B cell (primary cell): Measurements from ENCODE around the gene HS3ST1. TPM values are rescaled to one million over a fixed set of nuclear protein-coding genes. Genes with fewer than 3 reads are reported as not detected.

Source experiments
- ATAC-seq: fragments of 200-7000 bp; cut with Tn5 transposase; one replicate; pipeline ENCODE4 v1.10.0; 2021; ENCODE audit warnings: low read depth, mild to moderate bottlenecking, moderate number of reproducible peaks, moderate library complexity
- CTCF ChIA-PET: fragments of 350-600 bp; sonication (Branson Sonifier 250); formaldehyde crosslinking; loops from one replicate; lab custom pipeline; 2021; ENCODE audit warnings: antibody characterized with exemption, inconsistent platforms; lab: Charles Lee
- POLR2A ChIA-PET: fragments of 350-600 bp; sonication (Branson Sonifier 250); formaldehyde crosslinking; loops from one replicate; lab custom pipeline; 2021; ENCODE audit warnings: antibody characterized with exemption; lab: Charles Lee
- DNase-seq: peaks from one replicate; pipeline ENCODE4 v3.0.0; 2013
- H2AFZ ChIP-seq: 2 replicates; pipeline ENCODE4 v1.6.1; 2012; ENCODE audit warnings: mild to moderate bottlenecking, low read depth, low read length; ENCODE audit not compliant: insufficient read depth, poor library complexity, severe bottlenecking
- H3K27ac ChIP-seq, 2 donors: 1 replicate in 1 of 2; 2 replicates in 1 of 2; pipeline ENCODE4 v1.5.1; 2012 to 2013; ENCODE audit warnings: low read length in 2 of 2, mild to moderate bottlenecking in 2 of 2, moderate library complexity in 1 of 2
- H3K27me3 ChIP-seq, 4 experiments: fragments of 200-600 bp in 1 of 4; sonication (generic) in 1 of 4; replicated peaks in 1 of 4; 1 replicate in 2 of 4; 2 replicates in 2 of 4; pipeline versions ENCODE4 v1.6.1 to v1.7.0; 2013 to 2016; ENCODE audit warnings: low read length in 3 of 4, mild to moderate bottlenecking in 2 of 4, mixed read lengths in 1 of 4, moderate library complexity in 1 of 4; ENCODE audit not compliant: insufficient read depth in 4 of 4, control insufficient read depth in 3 of 4; ENCODE audit errors: control extremely low read depth in 1 of 4
- H3K36me3 ChIP-seq, 2 experiments: replicated peaks in 1 of 2; 1 replicate in 1 of 2; 2 replicates in 1 of 2; pipeline versions ENCODE4 v1.6.1 to v1.7.1; 2013; ENCODE audit warnings: low read length in 1 of 2; ENCODE audit not compliant: insufficient read depth in 2 of 2, control insufficient read depth in 1 of 2; ENCODE audit errors: control extremely low read depth in 1 of 2, extremely low read depth in 1 of 2
- H3K4me1 ChIP-seq, 2 donors: fragments of 200-600 bp in 1 of 2; sonication (generic) in 1 of 2; 1 replicate in 1 of 2; 2 replicates in 1 of 2; pipeline versions ENCODE4 v1.5.1 to v1.6.1; 2013 to 2017; ENCODE audit warnings: low read length in 2 of 2; ENCODE audit not compliant: control insufficient read depth in 2 of 2, insufficient read depth in 2 of 2
- H3K4me2 ChIP-seq: replicated peaks from 2 replicates; pipeline ENCODE3; 2012; ENCODE audit warnings: mild to moderate bottlenecking, low read depth, low read length; ENCODE audit not compliant: poor library complexity, severe bottlenecking
- H3K4me3 ChIP-seq, 5 experiments: fragments of 200-600 bp in 1 of 5; sonication (generic) in 1 of 5; 1 replicate in 3 of 5; 2 replicates in 2 of 5; pipeline versions ENCODE4 v1.5.1 to v1.7.0; 2011 to 2016; ENCODE audit warnings: low read length in 4 of 5, mild to moderate bottlenecking in 4 of 5, low read depth in 2 of 5, control low read depth in 1 of 5, moderate library complexity in 1 of 5; ENCODE audit not compliant: insufficient read depth in 1 of 5; ENCODE audit errors: control extremely low read depth in 1 of 5, extremely low read depth in 1 of 5
- H3K79me2 ChIP-seq: fragments of 200-600 bp; sonication (generic); one replicate; pipeline ENCODE4 v1.6.0; 2016; ENCODE audit warnings: low read length; ENCODE audit not compliant: control insufficient read depth, insufficient read depth
- H3K9ac ChIP-seq: fragments of 200-600 bp; sonication (generic); 2 replicates; pipeline ENCODE4 v1.6.1; 2017; ENCODE audit warnings: mild to moderate bottlenecking, low read length, moderate library complexity
- H3K9me3 ChIP-seq, 3 donors: one replicate each; pipeline versions ENCODE4 v1.6.1 to v1.7.1; 2013; ENCODE audit warnings: low read length in 2 of 3; ENCODE audit not compliant: control insufficient read depth in 2 of 3, insufficient read depth in 1 of 3; ENCODE audit errors: control extremely low read depth in 1 of 3
- H4K20me1 ChIP-seq: 2 replicates; pipeline ENCODE4 v1.6.0; 2012; ENCODE audit warnings: mild to moderate bottlenecking, low read length; ENCODE audit not compliant: insufficient read depth, control insufficient read depth, poor library complexity, severe bottlenecking
- H3K27ac Mint-ChIP-seq: one replicate; pipeline ENCODE4 v1.8.0; 2021; ENCODE audit warnings: mixed read lengths
- H3K27me3 Mint-ChIP-seq: one replicate; pipeline ENCODE4 v1.8.0; 2021; ENCODE audit warnings: mixed read lengths
- H3K4me1 Mint-ChIP-seq: one replicate; pipeline ENCODE4 v1.8.0; 2021; ENCODE audit warnings: mixed read lengths
- H3K4me3 Mint-ChIP-seq: one replicate; pipeline ENCODE4 v1.8.0; 2021; ENCODE audit warnings: mixed read lengths
- H3K9me3 Mint-ChIP-seq: one replicate; pipeline ENCODE4 v1.8.0; 2022; ENCODE audit warnings: mixed read lengths; ENCODE audit not compliant: insufficient read depth
- EZH2 ChIP-seq: IDR thresholded peaks from 2 replicates; pipeline ENCODE4 v1.6.1; 2012; ENCODE audit warnings: borderline replicate concordance, low read depth, mild to moderate bottlenecking, moderate library complexity, low read length; ENCODE audit not compliant: insufficient read depth, poor library complexity, severe bottlenecking
- WGBS: methylation state at CpG from one replicate; pipeline ENCODE4 v1.1.5; 2013; ENCODE audit warnings: missing lambda C conversion rate; ENCODE audit not compliant: insufficient coverage; 5-methylcytosine and 5-hydroxymethylcytosine counted together
- intact Hi-C: fragments of 100-400 bp; cut with micrococcal nuclease; formaldehyde crosslinking; loops from one replicate; pipeline ENCODE4 v1.10.0; 2022
- polyA plus RNA-seq: library from polyadenylated mRNA; depleted of rRNA; stranded (reverse); fragments of >200 nt; gene quantifications from 2 replicates; pipeline ENCODE4 v1.2.3, GENCODE V29; 2012
- total RNA-seq, 2 donors: library from RNA; stranded (reverse); fragments of 120-200 nt in 1 of 2; gene quantifications; 1 replicate in 1 of 2; 2 replicates in 1 of 2; pipeline versions ENCODE4 v1.2.3 to v1.2.4, GENCODE V29; 2013 to 2022
- TF ChIP-seq, protein P1 (sequence below): fragments of 200-600 bp; IDR thresholded peaks from one replicate; pipeline ENCODE4 v1.8.0; 2022; ENCODE audit warnings: antibody characterized with exemption, mild to moderate bottlenecking

Gene HS3ST1
- total and polyA plus RNA-seq, 2 donors (not counting 1 experiment from before 2014, with no cell fraction given): 4.3 to 17.7 TPM

GRCh38 chr4:11409632-11410031 lies 19.1 kb downstream of the HS3ST1 start:
- H3K4me3 ChIP-seq: no peak overlapping the region
- POLR2A ChIA-PET: no interaction called here
- H3K79me2 ChIP-seq: peaks cover 85% of the 10 kb centered on the region
- TF ChIP-seq, protein P1, sequence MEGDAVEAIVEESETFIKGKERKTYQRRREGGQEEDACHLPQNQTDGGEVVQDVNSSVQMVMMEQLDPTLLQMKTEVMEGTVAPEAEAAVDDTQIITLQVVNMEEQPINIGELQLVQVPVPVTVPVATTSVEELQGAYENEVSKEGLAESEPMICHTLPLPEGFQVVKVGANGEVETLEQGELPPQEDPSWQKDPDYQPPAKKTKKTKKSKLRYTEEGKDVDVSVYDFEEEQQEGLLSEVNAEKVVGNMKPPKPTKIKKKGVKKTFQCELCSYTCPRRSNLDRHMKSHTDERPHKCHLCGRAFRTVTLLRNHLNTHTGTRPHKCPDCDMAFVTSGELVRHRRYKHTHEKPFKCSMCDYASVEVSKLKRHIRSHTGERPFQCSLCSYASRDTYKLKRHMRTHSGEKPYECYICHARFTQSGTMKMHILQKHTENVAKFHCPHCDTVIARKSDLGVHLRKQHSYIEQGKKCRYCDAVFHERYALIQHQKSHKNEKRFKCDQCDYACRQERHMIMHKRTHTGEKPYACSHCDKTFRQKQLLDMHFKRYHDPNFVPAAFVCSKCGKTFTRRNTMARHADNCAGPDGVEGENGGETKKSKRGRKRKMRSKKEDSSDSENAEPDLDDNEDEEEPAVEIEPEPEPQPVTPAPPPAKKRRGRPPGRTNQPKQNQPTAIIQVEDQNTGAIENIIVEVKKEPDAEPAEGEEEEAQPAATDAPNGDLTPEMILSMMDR: no peak
- TF ChIP-seq EZH2: no peak
- peaks cover 13 to 16% of the 10 kb centered on the region in 2 experiments for H3K36me3 ChIP-seq
- H4K20me1 ChIP-seq: peaks cover 61% of the 10 kb centered on the region
- no peak for ATAC-seq
- no peaks in the 10 kb centered on the region for H3K9me3 ChIP-seq
- no peak overlapping the region for H3K4me3 Mint-ChIP-seq
- H3K4me1 Mint-ChIP-seq: peaks cover 40% of the 10 kb centered on the region
- H2AFZ ChIP-seq: no peak overlapping the region
- no peak overlapping the region for H3K27ac ChIP-seq
- no peaks in the 10 kb centered on the region for H3K9me3 Mint-ChIP-seq
- no peaks in the 10 kb centered on the region for H3K27me3 ChIP-seq
- no peaks in the 10 kb centered on the region for H3K27me3 Mint-ChIP-seq
- H3K4me2 ChIP-seq: no peak overlapping the region
- H3K4me1 ChIP-seq: peaks cover 18% of the 10 kb centered on the region in 2 donors
- H3K27ac Mint-ChIP-seq: no peak overlapping the region
- CTCF ChIA-PET: interaction anchor here (3.0 kb wide), 1 partner anchor 14 kb away, joined by 9 read pairs; no protein-coding TSS in a partner anchor
- no peak overlapping the region for H3K9ac ChIP-seq
- no peak for DNase-seq
- intact Hi-C loops: no loop called here
- WGBS: no CpG with 5 or more reads among the region's 1 CpG

DNA sequence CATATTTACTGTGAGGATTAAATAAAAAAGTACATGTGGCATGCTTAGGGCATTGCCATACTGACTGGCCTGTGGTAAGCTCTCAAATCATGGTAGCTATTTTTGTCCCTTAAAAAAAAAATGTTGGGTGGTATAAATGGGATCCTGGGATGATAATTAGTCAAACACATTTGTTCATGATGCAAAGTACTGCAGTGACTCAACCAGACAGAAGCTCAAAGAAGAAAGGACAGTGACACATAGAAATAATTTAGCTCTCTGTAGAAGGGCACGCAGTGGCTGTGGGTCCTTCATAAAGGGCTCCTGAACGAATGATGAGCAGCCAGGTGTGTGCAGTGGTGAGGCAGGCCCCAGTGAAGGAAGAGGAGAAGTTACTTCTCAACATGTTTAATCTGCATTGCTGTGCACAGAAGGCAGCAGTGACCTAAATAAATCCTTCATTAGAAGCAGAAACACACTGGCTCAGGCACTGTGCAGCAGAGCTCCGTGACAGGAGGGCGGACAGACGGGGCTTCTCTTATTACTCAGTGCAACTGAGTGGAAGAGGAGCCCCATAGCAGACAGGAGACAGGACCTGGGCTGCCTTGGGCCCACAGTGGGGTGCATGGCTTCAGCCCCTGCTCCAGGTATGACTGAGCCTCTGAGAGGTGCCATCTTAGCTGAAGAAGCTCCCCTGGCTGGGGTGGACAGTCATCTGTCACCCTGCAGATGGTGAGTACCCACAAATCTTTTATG lies 20.3 kb downstream of the HS3ST1 start:
- Histone ChIP-seq H4K20me1 (peaks cover 51% of the 10 kb centered on the region), H3K9ac (no peak overlapping the region), H3K4me1 (peaks cover 22 to 23% of the 10 kb centered on the region in 2 donors), H3K4me3 (no peak overlapping the region), H3K9me3 (no peaks in the 10 kb centered on the region), H3K27me3 (no peaks in the 10 kb centered on the region), H3K4me2 (no peak overlapping the region), H2AFZ (no peak overlapping the region), H3K79me2 (peaks cover 74% of the 10 kb centered on the region), H3K27ac (no peak overlapping the region), H3K36me3 (peaks cover 14 to 15% of the 10 kb centered on the region in 2 experiments)
- Mint-ChIP-seq H3K4me1 (peaks cover 39% of the 10 kb centered on the region), H3K27ac (peak overlapping the region; percentile 2), H3K27me3 (no peaks in the 10 kb centered on the region), H3K4me3 (no peak overlapping the region), H3K9me3 (no peaks in the 10 kb centered on the region)
- POLR2A ChIA-PET: no interaction called here
- TF ChIP-seq EZH2: no peak
- TF ChIP-seq, protein P1: no peak
- WGBS: 82% methylated on average over 3 of the region's 5 CpGs
- intact Hi-C loops: no loop called here
- CTCF ChIA-PET: interaction anchor here (3.0 kb wide), 1 partner anchor 16 kb away, joined by 9 read pairs; no protein-coding TSS in a partner anchor
- DNase-seq (no peak), ATAC-seq (no peak)
